ENCODE measurements around the gene MLLT1. TPM values are rescaled to one million over a fixed set of nuclear protein-coding genes. Genes with fewer than 3 reads are reported as not detected.

Gene MLLT1
- total and polyA plus RNA-seq, 2 of the 8 experiments (the other 6 are each of a cell fraction or from before 2014, with no cell fraction given), result 18.8 to 45.1 TPM

DNA sequence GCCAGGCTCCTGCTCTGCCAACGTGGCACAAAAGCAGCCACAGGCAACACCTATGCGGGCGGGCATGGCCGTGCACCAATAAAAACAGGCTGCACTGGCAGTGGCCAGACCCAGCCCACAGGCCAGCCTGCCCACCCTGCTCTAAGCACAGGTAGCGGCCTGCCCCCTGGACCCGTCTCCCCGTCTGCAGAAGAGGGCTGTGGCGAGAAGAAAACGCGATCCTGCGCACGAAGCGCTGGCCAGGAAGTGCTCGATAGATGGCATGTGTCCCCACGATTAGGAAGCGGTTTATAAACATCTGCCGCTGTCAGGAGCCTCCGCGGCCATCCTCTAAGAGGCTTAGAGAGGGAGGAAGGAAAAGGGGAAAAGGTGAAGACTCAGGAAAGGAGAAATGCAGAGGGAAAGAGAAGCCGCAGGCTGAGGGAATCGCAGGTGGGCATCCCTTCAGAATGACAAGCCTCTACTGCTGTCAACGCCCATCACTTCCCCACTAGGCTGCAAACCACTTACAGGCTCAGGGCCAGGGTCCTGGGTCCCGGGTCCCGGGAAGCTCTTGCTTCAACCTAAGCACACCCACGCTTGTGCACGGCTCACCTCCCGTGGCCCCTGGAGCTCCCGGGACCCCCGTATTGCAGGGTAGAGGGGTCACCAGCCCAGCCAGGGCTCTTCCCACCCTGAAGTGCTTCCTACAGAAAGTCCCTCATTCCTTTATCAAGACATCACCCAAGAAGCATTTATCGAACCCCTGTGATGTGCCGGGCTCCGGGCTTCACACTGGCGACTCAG lies 10.5 kb downstream of the MLLT1 start:
- Histone ChIP-seq H3K23me2 (ENCODE audit: low read depth, low read length) (no peaks in the 10 kb centered on the region), H3K56ac (replicated peaks; ENCODE audit: insufficient read length, low read depth, low read length) (no peak overlapping the region), H3K36me3 (ENCODE audit: control insufficient read depth in 2 of 4, insufficient read depth in 4 of 4, low read length in 3 of 4) (peaks cover 0 to 26% (median 10%) of the 10 kb centered on the region in 4 experiments; a peak in 3 of 8 replicates), H3K27ac (ENCODE audit: low read depth, low read length) (no peak overlapping the region), H3K14ac (ENCODE audit: insufficient read length) (no peak overlapping the region), H4K20me1 (replicated peaks in 1 of 2; ENCODE audit: control insufficient read depth in 1 of 2, insufficient read depth in 2 of 2, low read length in 2 of 2) (peaks cover 31 to 38% of the 10 kb centered on the region in 2 experiments), H3K23ac (ENCODE audit: insufficient read length) (no peak overlapping the region), H2BK12ac (ENCODE audit: low read depth, low read length) (no peak overlapping the region), H3K27me3 (replicated peaks in 1 of 4; ENCODE audit: control insufficient read depth in 3 of 4, extremely low read depth in 1 of 4, insufficient read depth in 3 of 4, low read length in 3 of 4) (no peaks in the 10 kb centered on the region; a peak in 1 of 7 replicates), H3K4me1 (replicated peaks in 1 of 4; ENCODE audit: control insufficient read depth in 3 of 4, insufficient read depth in 4 of 4, low read length in 3 of 4) (peaks cover 6 to 27% (median 18%) of the 10 kb centered on the region in 4 experiments), H3K4me3 (ENCODE audit: extremely low read depth in 1 of 4, insufficient read depth in 2 of 4, low read depth in 3 of 4, low read length in 4 of 4) (no peak overlapping the region), H3K79me1 (ENCODE audit: low read depth, low read length) (peaks cover 17% of the 10 kb centered on the region), H3K18ac (ENCODE audit: extremely low read depth, low read length) (no peak overlapping the region), H3K4me2 (ENCODE audit: insufficient read depth in 1 of 2, low read depth in 2 of 2, low read length in 2 of 2) (no peak overlapping the region), H2BK15ac (ENCODE audit: low read length) (no peak overlapping the region), H4K91ac (replicated peaks; ENCODE audit: insufficient read length, low read length) (no peak overlapping the region), H2BK120ac (replicated peaks; ENCODE audit: low read depth, low read length) (no peak overlapping the region), H2AK5ac (ENCODE audit: low read depth, low read length) (no peak overlapping the region), H3K79me2 (ENCODE audit: control insufficient read depth in 1 of 2, insufficient read depth in 2 of 2, low read length in 2 of 2) (peaks cover 0 to 79% of the 10 kb centered on the region in 2 experiments; a peak in 2 of 4 replicates), H4K5ac (ENCODE audit: insufficient read length, low read depth, low read length) (no peak overlapping the region), H3K9me3 (ENCODE audit: insufficient read depth in 2 of 2, low read depth in 1 of 2, low read length in 1 of 2) (no peaks in the 10 kb centered on the region), H2BK5ac (ENCODE audit: low read depth, low read length) (no peak overlapping the region), H3K9ac (replicated peaks in 1 of 4; ENCODE audit: extremely low read depth in 1 of 4, low read depth in 3 of 4, low read length in 3 of 4) (no peak overlapping the region), H2BK20ac (ENCODE audit: low read length) (no peak overlapping the region), H3K4ac (replicated peaks; ENCODE audit: insufficient read length, low read depth, low read length) (no peak overlapping the region), H2AFZ (ENCODE audit: low read length) (no peak overlapping the region), H4K8ac (ENCODE audit: extremely low read depth, insufficient read depth, low read length) (no peak overlapping the region)
- DNase-seq (ENCODE audit: low read depth in 1 of 2, low spot score in 2 of 2) (no peak), FAIRE-seq (no peak)
- ChIA-PET CTCF (ENCODE audit: partially characterized antibody) (interaction anchor here (0.6 to 3.8 kb wide), 4 partner anchors 8 to 731 kb away, joined by 3 to 41 read pairs (median 4); partner anchors contain the start of gene RPL36), POLR2A (ENCODE audit: partially characterized antibody) (no interaction called here)
- 90% methylated on average over 31 of the region's 33 CpGs; no CpG with 5 or more reads in 1 of the 2 experiments for WGBS, 2 experiments (ENCODE audit: extremely low coverage in 1 of 2, insufficient coverage in 1 of 2, insufficient read length in 1 of 2, insufficient replicate concordance in 2 of 2, low coverage in 1 of 2, low lambda C conversion rate in 2 of 2, missing lambda C conversion rate in 1 of 2)
- TF ChIP-seq FOSL1 (IDR thresholded peaks at IDR 0.05; ENCODE audit: insufficient read depth, low read depth, low read length) (no peak), JUND (IDR thresholded peaks at IDR 0.05; ENCODE audit: low read length) (no peak), SIN3A (conservative IDR thresholded peaks at IDR 0.05 in 1 of 2, IDR thresholded peaks at IDR 0.05 in 1 of 2; ENCODE audit: low read depth in 1 of 2, low read length in 2 of 2) (no peak), BRCA1 (IDR thresholded peaks at IDR 0.05; ENCODE audit: low read depth, low read length) (no peak), CBX5 (IDR thresholded peaks at IDR 0.05; ENCODE audit: low read depth, low read length) (no peak), JUN (IDR thresholded peaks at IDR 0.05; ENCODE audit: low read depth, low read length) (no peak), NANOG (IDR thresholded peaks at IDR 0.05; ENCODE audit: insufficient read depth, low read depth, low read length, poor library complexity, severe bottlenecking) (no peak), CBX8 (IDR thresholded peaks at IDR 0.05; ENCODE audit: borderline replicate concordance, low read depth, low read length) (no peak), KDM1A (IDR thresholded peaks at IDR 0.05; ENCODE audit: borderline replicate concordance, low read length) (no peak), HDAC2 (IDR thresholded peaks at IDR 0.05; ENCODE audit: borderline replicate concordance in 1 of 2, low read depth in 2 of 2, low read length in 2 of 2) (no peak)
- TF ChIP-seq, protein P1, sequence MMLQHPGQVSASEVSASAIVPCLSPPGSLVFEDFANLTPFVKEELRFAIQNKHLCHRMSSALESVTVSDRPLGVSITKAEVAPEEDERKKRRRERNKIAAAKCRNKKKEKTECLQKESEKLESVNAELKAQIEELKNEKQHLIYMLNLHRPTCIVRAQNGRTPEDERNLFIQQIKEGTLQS (IDR thresholded peaks at IDR 0.05; ENCODE audit: insufficient read depth, low read depth, low read length), result no peak
